ENCODE data around the gene NELL1.

Gene NELL1

DNA sequence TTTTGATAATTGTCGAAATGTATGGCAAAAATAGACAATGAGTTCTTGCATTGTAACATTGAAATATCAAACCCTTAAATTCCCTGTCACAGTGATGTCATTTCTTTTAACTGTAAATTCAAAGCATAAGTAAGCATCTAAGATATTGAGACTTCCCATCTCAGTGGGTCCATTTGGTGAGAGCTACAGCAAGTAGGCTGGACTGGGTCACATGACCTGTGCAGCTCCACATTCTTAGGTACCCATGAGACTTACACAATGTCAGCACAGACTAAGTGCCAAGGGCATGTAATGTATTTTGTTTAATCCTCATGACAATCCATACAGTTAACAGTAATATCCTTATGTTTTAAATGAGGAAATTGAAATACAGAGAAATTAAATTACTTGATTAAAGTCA is 210.7 kb downstream of the NELL1 start:
- Histone ChIP-seq H3K4me3 (ENCODE audit: low read depth in 1 of 2, low read length in 2 of 2) (no peak overlapping the region), H3K4me1 (ENCODE audit: control insufficient read depth in 1 of 2, insufficient read depth in 2 of 2, low read length in 2 of 2) (no peaks in the 10 kb centered on the region), H3K9me3 (ENCODE audit: control insufficient read depth in 1 of 2, low read length in 2 of 2) (no peaks in the 10 kb centered on the region), H3K36me3 (ENCODE audit: control insufficient read depth in 1 of 2, insufficient read depth in 2 of 2, low read length in 2 of 2) (no peaks in the 10 kb centered on the region), H3K27ac (ENCODE audit: low read depth, low read length) (no peak overlapping the region), H3K9ac (ENCODE audit: low read depth in 1 of 2, low read length in 2 of 2) (no peak overlapping the region), H3K27me3 (ENCODE audit: control insufficient read depth in 1 of 2, insufficient read depth in 2 of 2, low read length in 2 of 2) (no peaks in the 10 kb centered on the region)

DNA sequence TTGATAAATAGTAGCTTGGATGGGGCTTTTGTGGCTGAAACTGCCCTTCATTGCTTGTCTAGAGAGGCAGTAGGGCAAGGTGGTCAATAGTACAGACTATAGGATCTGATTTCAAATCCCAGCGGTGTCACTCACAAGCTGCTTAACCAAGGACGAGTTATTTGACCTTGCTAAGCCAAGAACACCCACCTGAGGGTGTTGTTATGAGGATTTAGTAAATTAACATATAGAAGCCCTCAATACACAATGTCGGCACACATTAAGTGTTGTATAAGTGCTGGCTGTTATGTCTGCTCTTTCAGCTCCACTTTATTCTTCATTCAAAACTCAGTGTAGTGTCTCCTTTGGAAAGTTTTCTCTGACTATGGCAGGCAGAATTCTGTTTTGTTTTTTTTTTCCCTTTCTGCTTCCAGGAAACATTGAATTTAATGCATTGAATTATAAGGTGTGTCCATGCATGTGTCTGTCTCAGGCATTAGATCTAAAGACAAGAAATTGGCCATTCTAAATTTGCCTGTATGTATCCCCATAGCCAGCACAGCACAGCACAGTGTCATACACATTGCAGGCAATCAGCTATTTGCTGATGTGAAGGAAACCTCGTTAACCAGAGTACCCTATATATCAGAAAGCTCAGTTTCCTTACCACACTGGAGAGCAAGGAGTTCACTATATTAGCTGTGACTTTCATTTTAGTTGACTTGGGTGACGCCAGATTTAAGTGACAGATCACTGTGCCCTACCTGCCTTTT is 212.1 kb downstream of the NELL1 start:
- no peak overlapping the region for H3K9ac ChIP-seq (ENCODE audit: low read depth in 1 of 2, low read length in 2 of 2)
- H3K36me3 ChIP-seq (ENCODE audit: control insufficient read depth in 1 of 2, insufficient read depth in 2 of 2, low read length in 2 of 2) = no peaks in the 10 kb centered on the region
- H3K4me3 ChIP-seq (ENCODE audit: low read depth in 1 of 2, low read length in 2 of 2) = no peak overlapping the region
- H3K27me3 ChIP-seq (ENCODE audit: control insufficient read depth in 1 of 2, insufficient read depth in 2 of 2, low read length in 2 of 2) = no peaks in the 10 kb centered on the region
- no peak overlapping the region for H3K27ac ChIP-seq (ENCODE audit: low read depth, low read length)
- no peaks in the 10 kb centered on the region for H3K9me3 ChIP-seq (ENCODE audit: control insufficient read depth in 1 of 2, low read length in 2 of 2)
- no peaks in the 10 kb centered on the region for H3K4me1 ChIP-seq (ENCODE audit: control insufficient read depth in 1 of 2, insufficient read depth in 2 of 2, low read length in 2 of 2)

DNA sequence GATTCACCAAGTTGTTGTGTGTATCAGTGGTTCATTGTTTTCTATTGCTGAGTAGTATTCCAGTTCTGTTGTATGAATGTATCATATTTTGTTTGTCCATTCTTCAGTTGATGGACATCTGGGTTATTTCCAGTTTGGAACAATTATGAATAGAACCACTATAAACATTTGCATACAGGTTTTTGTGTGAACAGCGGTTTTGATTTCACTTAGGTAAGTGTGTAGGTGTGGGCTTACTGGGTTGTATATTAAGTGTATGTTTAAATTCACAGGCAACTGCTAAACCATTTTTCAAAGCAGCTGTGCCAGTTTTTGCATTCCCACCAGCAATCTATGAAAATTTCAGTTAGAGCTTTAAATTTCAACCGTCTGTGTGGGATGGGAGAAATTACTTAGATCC is 217.8 kb downstream of the NELL1 start:
- H3K4me1 ChIP-seq (ENCODE audit: control insufficient read depth in 1 of 2, insufficient read depth in 2 of 2, low read length in 2 of 2) = no peaks in the 10 kb centered on the region
- H3K27ac ChIP-seq (ENCODE audit: low read depth, low read length) = no peak overlapping the region
- H3K27me3 ChIP-seq (ENCODE audit: control insufficient read depth in 1 of 2, insufficient read depth in 2 of 2, low read length in 2 of 2) = no peaks in the 10 kb centered on the region
- no peaks in the 10 kb centered on the region for H3K9me3 ChIP-seq (ENCODE audit: control insufficient read depth in 1 of 2, low read length in 2 of 2)
- H3K9ac ChIP-seq (ENCODE audit: low read depth in 1 of 2, low read length in 2 of 2) = no peak overlapping the region
- H3K4me3 ChIP-seq (ENCODE audit: low read depth in 1 of 2, low read length in 2 of 2) = no peak overlapping the region
- no peaks in the 10 kb centered on the region for H3K36me3 ChIP-seq (ENCODE audit: control insufficient read depth in 1 of 2, insufficient read depth in 2 of 2, low read length in 2 of 2)

DNA sequence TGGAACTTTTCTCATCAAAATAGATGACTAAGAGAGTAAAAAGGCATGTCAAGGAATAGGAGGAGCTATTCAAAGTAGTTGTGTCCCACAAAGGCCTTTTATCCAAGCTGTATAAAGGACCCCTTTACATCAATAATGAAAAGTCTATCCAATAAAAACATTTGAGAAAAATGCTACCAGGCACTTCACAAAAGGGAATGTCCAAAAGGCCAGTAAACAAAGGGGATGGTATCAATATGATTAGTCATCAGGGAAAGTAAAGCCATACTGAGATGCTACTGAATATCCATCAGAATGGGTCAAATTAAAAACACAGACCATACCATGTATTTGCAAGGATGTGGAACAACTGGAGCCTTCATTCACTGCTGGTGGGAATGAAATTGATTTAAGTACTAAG is 224.9 kb downstream of the NELL1 start:
- no peak overlapping the region for H3K27ac ChIP-seq (ENCODE audit: low read depth, low read length)
- H3K9ac ChIP-seq (ENCODE audit: low read depth in 1 of 2, low read length in 2 of 2) = no peak overlapping the region
- no peak overlapping the region for H3K4me3 ChIP-seq (ENCODE audit: low read depth in 1 of 2, low read length in 2 of 2)
- no peaks in the 10 kb centered on the region for H3K36me3 ChIP-seq (ENCODE audit: control insufficient read depth in 1 of 2, insufficient read depth in 2 of 2, low read length in 2 of 2)
- no peaks in the 10 kb centered on the region for H3K4me1 ChIP-seq (ENCODE audit: control insufficient read depth in 1 of 2, insufficient read depth in 2 of 2, low read length in 2 of 2)
- H3K27me3 ChIP-seq (ENCODE audit: control insufficient read depth in 1 of 2, insufficient read depth in 2 of 2, low read length in 2 of 2) = no peaks in the 10 kb centered on the region
- H3K9me3 ChIP-seq (ENCODE audit: control insufficient read depth in 1 of 2, low read length in 2 of 2) = peaks cover 0 to 3% of the 10 kb centered on the region in 2 donors

DNA sequence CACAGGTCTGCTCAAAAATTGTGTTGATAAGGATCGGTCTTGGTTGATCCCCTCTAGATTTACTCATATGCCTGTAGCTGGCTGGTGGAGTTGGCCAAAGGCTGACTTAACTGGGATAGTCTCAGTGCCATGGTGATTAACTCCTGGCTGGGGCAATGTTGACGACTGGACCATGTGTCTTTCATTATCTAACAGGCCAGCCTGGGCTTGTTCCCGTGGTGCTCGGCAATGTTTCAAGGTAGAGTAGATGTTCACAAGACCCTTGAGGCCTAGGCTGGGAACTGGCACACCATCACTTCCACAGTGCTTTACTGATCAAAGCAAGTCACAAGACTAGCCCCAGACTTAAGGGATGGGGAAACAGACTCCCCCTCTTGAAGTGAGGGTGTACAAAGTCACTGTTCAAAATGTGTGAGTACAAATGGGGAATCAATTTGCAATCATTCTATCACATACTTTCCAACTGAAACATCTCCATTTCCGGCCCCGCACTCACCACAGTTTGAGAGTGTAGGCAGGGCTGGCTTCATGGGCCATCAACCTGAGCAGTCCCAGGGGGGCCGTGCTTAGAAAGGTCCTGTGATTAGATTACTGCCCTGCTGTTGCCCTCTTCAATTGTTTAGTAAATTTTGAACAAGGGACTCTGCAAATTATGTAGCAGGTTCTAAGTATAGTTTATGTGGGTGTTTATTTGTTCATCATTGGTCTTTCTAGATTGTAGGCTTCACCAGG is 240.8 kb downstream of the NELL1 start:
- H3K4me1 ChIP-seq (ENCODE audit: control insufficient read depth in 1 of 2, insufficient read depth in 2 of 2, low read length in 2 of 2) = no peaks in the 10 kb centered on the region
- H3K9ac ChIP-seq (ENCODE audit: low read depth in 1 of 2, low read length in 2 of 2) = no peak overlapping the region
- H3K36me3 ChIP-seq (ENCODE audit: control insufficient read depth in 1 of 2, insufficient read depth in 2 of 2, low read length in 2 of 2) = no peaks in the 10 kb centered on the region
- no peak overlapping the region for H3K27ac ChIP-seq (ENCODE audit: low read depth, low read length)
- no peak overlapping the region for H3K4me3 ChIP-seq (ENCODE audit: low read depth in 1 of 2, low read length in 2 of 2)
- no peaks in the 10 kb centered on the region for H3K27me3 ChIP-seq (ENCODE audit: control insufficient read depth in 1 of 2, insufficient read depth in 2 of 2, low read length in 2 of 2)
- H3K9me3 ChIP-seq (ENCODE audit: control insufficient read depth in 1 of 2, low read length in 2 of 2) = peaks cover 0 to 4% of the 10 kb centered on the region in 2 donors

DNA sequence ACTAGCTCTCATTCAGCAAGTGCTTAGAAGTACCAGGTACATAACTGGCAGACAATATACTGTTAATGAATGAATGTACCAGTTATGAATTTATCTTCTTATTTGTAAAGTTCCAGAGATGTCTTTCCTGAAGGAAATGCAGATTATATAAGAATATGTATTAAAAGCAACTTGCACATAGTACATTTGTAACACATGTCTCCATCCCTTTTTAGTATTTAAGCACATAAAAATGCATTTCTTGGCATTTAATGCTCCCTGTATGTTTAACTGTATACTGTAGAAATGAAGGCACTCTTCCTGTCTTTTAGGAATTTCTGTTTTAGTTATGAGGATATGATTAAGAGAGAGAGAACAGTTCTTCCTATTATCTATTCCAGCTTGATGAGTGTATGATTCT is 241.3 kb downstream of the NELL1 start:
- Histone ChIP-seq H3K4me3 (ENCODE audit: low read depth in 1 of 2, low read length in 2 of 2) (no peak overlapping the region), H3K27me3 (ENCODE audit: control insufficient read depth in 1 of 2, insufficient read depth in 2 of 2, low read length in 2 of 2) (no peaks in the 10 kb centered on the region), H3K9ac (ENCODE audit: low read depth in 1 of 2, low read length in 2 of 2) (no peak overlapping the region), H3K4me1 (ENCODE audit: control insufficient read depth in 1 of 2, insufficient read depth in 2 of 2, low read length in 2 of 2) (no peaks in the 10 kb centered on the region), H3K36me3 (ENCODE audit: control insufficient read depth in 1 of 2, insufficient read depth in 2 of 2, low read length in 2 of 2) (no peaks in the 10 kb centered on the region), H3K27ac (ENCODE audit: low read depth, low read length) (no peak overlapping the region), H3K9me3 (ENCODE audit: control insufficient read depth in 1 of 2, low read length in 2 of 2) (peaks cover 0 to 4% of the 10 kb centered on the region in 2 donors)

DNA sequence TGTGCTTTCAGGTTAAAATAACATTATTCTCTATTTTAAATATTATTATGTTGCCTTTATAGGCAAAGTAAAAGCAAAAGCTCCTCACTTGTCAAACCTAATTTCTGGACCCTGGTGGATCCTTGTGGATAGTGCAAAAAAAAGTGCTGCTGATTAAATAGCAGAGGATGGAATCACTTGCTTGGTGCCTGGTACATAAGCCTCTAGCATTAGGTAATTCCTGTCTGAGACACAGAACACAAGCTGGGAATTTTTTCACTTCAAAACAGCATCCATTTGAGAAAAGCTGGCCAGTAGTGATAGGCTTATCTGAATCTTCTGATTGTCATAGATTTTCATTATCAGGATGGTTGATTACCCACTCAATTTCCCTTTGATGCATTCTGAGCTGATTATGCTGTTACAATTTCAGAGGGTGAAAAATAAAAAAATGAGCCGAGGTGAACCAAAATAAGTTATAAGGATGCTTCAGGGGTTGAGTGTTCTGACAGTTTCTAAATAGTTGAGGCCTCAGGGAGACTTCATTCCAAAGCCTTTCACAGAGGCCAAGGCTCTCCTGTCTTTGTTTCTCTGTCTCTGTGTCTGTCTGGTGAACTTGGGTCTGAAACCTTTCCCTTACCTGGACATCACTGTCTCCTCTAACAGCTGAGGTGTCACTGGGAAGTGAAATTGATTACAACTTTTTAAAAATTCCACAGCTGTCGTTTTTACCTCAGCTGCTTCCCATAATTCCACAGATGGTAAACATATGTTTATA is 242.9 kb downstream of the NELL1 start:
- no peaks in the 10 kb centered on the region for H3K36me3 ChIP-seq (ENCODE audit: control insufficient read depth in 1 of 2, insufficient read depth in 2 of 2, low read length in 2 of 2)
- H3K9me3 ChIP-seq (ENCODE audit: control insufficient read depth in 1 of 2, low read length in 2 of 2) = no peaks in the 10 kb centered on the region
- no peaks in the 10 kb centered on the region for H3K27me3 ChIP-seq (ENCODE audit: control insufficient read depth in 1 of 2, insufficient read depth in 2 of 2, low read length in 2 of 2)
- no peaks in the 10 kb centered on the region for H3K4me1 ChIP-seq (ENCODE audit: control insufficient read depth in 1 of 2, insufficient read depth in 2 of 2, low read length in 2 of 2)
- no peak overlapping the region for H3K4me3 ChIP-seq (ENCODE audit: low read depth in 1 of 2, low read length in 2 of 2)
- H3K9ac ChIP-seq (ENCODE audit: low read depth in 1 of 2, low read length in 2 of 2) = no peak overlapping the region
- no peak overlapping the region for H3K27ac ChIP-seq (ENCODE audit: low read depth, low read length)

DNA sequence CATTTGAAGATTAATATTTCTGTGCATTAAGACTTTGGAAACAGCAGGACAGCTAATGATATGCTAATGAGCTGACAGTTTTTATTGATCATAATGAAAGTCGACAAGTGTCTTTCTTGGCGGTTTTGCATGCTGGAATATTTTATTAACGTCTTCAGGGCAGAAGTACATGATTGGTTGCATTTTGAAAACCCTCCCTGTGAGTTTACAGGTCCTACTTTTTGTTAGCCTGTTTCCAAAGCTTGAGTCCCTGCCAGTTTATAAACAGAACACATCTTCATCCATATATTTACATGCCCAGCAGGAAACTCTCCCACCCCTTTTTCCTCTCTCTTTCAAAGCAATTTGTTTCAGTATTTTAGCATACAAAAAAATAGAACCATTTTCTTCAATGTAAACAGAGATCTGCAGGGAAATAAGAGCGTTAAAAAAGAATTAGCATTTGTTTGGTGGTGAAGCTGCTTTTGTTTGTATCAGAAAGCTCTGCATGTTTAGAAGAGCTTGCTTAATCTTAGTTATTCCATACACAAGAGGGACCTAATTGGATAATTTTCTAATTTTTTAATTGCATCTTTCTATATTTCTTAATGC is 243.6 kb downstream of the NELL1 start:
- Histone ChIP-seq H3K4me3 (ENCODE audit: low read depth in 1 of 2, low read length in 2 of 2) (no peak overlapping the region), H3K4me1 (ENCODE audit: control insufficient read depth in 1 of 2, insufficient read depth in 2 of 2, low read length in 2 of 2) (no peaks in the 10 kb centered on the region), H3K27me3 (ENCODE audit: control insufficient read depth in 1 of 2, insufficient read depth in 2 of 2, low read length in 2 of 2) (no peaks in the 10 kb centered on the region), H3K9ac (ENCODE audit: low read depth in 1 of 2, low read length in 2 of 2) (no peak overlapping the region), H3K9me3 (ENCODE audit: control insufficient read depth in 1 of 2, low read length in 2 of 2) (no peaks in the 10 kb centered on the region), H3K27ac (ENCODE audit: low read depth, low read length) (no peak overlapping the region), H3K36me3 (ENCODE audit: control insufficient read depth in 1 of 2, insufficient read depth in 2 of 2, low read length in 2 of 2) (no peaks in the 10 kb centered on the region)

DNA sequence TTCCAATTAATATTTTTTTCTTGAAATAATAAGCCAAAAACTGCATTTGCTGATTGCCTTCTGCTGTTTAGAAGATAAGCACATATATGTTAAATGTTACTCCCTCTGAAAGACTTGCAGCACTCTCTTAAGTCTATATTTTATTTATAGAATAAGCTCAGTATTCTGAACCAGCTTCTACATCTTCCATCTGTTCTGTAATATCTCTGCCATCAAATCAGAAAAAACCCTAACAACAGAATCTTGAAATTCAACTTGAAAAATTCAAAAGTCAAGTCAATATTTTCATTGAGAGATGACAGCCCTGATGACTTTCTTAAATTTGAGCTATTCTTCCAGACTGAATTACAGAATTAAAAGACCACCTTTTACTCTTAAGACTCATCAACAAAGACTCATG is 247.9 kb downstream of the NELL1 start:
- Histone ChIP-seq H3K27ac (ENCODE audit: low read depth, low read length) (no peak overlapping the region), H3K9me3 (ENCODE audit: control insufficient read depth in 1 of 2, low read length in 2 of 2) (no peaks in the 10 kb centered on the region), H3K9ac (ENCODE audit: low read depth in 1 of 2, low read length in 2 of 2) (no peak overlapping the region), H3K27me3 (ENCODE audit: control insufficient read depth in 1 of 2, insufficient read depth in 2 of 2, low read length in 2 of 2) (no peaks in the 10 kb centered on the region), H3K4me1 (ENCODE audit: control insufficient read depth in 1 of 2, insufficient read depth in 2 of 2, low read length in 2 of 2) (no peaks in the 10 kb centered on the region), H3K4me3 (ENCODE audit: low read depth in 1 of 2, low read length in 2 of 2) (no peak overlapping the region), H3K36me3 (ENCODE audit: control insufficient read depth in 1 of 2, insufficient read depth in 2 of 2, low read length in 2 of 2) (no peaks in the 10 kb centered on the region)

All from duodenal mucosa (tissue), 2 donors.